CD4-positive, alpha-beta T cell treated with Interleukin-15 for 4 hours (primary cell): ENCODE measurements around the gene PIP5K1B.

Source experiments
- DNase-seq: peaks from one replicate; pipeline ENCODE4 v3.0.0-alpha.2; 2020; ENCODE audit warnings: low spot score

The PIP5K1B gene

DNA sequence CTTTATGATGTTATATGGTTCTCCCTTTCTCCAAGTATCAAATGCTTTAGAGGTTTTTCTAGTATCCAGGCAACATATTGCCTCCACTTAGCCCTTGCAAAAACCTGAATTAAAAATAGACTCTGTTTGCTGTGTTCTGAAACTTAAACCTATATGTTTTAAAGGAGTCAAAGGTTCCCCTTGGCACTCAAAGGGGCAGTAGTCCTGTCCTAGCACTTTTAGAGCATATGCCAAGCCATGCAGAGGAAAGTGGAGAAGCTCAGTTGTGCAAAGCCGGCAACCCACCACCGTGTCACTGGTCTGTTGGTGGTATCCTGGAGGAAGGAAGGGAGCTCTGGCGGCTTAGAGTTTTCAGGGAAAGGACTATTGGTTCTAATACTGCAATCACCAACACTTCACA is 154.3 kb downstream of the PIP5K1B start:
- no peak for DNase-seq

DNA sequence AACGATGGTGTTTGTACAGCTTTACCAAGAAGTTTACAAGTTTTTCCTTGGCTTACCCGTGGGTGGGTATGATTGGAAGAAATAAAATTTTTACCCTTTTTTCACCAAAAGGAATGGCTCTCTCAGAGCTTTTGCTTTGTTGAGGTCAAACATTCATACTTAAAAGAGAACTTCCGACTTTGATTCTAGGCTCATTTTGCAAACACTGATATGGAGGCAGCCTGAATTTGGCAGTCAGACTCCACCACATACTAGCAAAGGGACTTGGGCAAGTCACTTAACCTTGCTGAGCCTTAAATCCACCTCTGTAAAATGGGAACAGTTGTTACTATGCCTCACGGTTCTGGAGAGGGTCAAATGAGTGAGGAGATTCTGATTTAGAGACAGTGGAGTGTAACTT is 155.4 kb downstream of the PIP5K1B start:
- DNase-seq = no peak

DNA sequence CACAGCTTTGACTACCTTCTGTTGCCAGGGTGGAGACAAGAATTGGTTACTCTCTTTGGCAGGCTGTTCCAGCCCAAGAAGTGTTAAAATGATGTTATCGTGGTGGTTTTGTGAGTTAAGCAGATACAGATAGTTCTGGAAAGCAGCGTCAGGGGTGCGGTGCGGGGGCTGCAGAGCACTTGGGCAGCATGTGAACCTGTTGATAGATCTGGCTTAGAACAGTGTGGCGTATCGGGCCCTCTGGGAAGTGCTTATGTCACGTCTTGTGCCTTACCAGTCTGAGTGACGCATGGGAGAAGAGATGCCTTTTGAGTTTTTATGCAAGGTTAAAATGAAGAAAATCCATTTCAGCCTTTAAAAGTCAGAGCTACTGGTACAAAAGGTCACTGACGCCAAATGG is 156.4 kb downstream of the PIP5K1B start:
- no peak for DNase-seq

DNA sequence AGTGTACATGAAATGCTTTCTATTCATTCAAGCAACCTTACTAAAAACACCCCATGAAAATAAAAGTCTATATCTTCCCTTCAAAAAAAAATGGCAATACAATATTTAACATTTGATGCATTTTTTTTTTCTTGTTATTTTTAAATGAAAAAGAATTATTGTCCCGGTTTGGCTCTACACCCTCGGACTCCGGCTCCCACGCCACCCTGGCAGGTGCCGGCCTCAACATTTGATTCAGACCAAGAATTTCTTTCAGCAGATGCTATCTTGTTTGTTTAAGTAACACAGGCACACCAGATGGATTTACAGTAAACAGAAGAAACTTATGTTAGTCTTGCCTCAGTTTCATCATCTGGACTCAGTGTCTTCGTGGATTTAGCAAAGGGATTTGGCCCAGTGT is 162.0 kb downstream of the PIP5K1B start:
- DNase-seq = no peak

- DNase-seq = no peak
Observed at GRCh38 chr9:68869022-68869421, 164.0 kb downstream of the PIP5K1B start.

DNA sequence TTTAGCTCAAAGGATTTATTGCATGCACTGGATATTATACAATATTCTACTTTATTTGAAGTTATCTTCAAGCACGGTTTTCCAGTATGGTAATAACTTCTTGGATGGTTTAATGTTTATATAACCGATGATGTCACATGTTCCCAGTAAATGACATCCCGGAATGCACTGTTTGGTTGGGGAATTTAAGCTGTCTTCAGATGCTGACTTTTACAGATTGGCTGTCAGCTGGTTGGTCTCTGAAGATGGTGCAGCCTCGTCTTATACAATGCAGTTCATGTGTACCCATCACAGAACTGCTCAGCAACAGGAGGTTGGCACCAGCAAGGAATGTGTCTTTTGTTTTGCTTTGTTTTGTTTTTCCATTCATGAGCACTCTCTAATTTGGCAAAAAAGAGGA is 165.0 kb downstream of the PIP5K1B start:
- no peak for DNase-seq

- no peak for DNase-seq
Observed at GRCh38 chr9:68871236-68871635, 166.2 kb downstream of the PIP5K1B start.

DNA sequence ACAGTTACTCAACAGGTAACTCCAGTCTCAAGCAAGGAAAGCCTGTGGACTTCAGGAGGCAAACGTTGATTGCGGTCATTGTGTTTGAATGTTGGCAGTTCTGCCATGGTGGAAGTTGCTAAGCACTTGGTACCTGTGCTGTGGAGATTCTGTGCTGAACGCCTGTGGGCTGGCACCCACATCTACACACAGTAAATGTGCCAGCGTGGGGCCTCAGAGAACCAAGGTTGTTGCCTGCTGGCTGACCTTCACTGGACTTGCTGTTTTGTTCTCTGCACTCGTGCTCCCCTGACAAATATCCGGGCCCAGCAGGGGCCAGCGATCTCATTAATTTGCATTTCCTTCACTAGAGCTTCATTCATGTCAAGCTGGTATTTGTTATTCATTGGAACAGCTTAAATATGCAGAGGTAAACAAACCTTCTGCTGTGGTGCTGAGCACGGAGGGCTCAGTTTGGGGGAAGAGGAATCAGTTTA is 167.0 kb downstream of the PIP5K1B start:
- no peak for DNase-seq

- no peak for DNase-seq
Observed at GRCh38 chr9:68873179-68873578, 168.1 kb downstream of the PIP5K1B start.

- DNase-seq = no peak
Observed at GRCh38 chr9:68876273-68876672, 171.2 kb downstream of the PIP5K1B start.

DNA sequence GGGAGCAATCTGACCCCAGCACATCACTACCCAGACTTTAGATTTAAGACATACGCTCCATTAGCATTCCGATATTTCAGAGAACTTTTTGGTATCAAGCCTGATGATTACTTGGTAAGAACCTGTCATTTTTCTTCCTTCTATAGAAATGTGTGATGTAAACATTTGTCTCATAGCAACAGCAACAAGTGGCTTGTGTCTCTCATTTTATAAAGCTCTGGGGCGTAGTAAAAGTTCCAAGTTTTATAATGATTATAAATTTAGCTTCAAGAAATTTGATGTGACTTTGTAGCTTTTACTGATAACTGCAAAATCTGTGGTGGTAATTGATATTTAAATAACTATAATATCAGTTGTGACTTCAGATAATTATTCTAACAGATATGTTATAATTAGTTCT is 171.6 kb downstream of the PIP5K1B start:
- DNase-seq = no peak

GRCh38 chr9:68877219-68877618 is 172.2 kb downstream of the PIP5K1B start:
- DNase-seq = no peak

DNA sequence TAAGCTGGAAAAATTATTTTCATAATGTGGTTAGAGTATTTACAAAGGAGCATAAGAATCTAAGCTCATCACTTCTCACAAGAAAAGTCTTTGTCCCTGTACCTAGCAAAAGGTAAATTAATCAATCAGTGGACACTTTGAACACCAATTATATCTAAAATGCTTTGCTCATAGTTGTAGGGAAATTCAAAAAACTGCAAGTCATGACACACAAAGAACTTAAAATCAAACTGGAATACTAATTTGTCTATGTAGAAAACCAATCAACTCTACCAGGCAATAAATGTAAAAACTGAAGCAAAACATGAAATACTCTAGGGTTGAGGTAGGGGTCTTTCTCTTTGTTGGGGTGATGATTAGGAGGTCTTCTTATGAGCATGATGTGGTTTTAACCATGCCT is 173.4 kb downstream of the PIP5K1B start:
- no peak for DNase-seq

DNA sequence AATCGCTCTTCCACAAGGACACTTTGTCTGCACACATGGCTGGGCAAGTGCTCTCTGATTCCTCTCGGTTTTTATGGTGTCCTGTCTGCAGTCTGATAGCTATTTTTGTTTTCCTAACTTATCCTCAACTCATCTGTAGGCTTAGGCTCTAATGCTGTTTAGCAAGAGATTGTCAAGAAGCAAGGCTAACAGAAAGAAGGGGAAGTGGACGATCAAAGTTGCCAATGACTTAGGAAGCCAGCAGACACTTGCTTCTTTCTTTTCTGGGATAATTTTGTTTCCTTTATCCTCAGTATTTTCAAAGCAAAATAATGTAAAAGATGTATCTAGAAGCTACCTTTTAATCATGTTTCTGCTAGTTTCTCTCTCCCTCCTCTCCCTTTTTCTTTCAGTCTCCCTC is 178.2 kb downstream of the PIP5K1B start:
- no peak for DNase-seq

DNA sequence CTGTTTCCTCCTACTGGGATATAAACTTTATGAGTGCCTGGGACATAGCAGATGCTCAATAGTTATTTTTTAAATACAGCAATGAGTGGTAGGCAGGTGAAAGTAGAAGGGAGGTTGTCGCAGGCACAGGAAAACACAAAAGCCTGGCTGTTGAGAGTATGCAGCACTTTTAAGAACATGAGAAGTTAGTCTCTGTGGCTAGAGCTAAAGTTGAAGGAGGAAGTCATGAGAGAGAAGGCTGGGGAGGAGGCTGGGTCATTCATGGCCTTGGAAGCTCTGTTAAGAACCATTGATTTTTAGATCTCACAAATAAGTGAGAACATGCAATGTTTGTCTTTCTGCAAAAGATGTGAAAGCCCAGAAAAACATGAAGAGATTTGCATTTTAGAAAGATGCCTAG is 182.2 kb downstream of the PIP5K1B start:
- no peak for DNase-seq

DNA sequence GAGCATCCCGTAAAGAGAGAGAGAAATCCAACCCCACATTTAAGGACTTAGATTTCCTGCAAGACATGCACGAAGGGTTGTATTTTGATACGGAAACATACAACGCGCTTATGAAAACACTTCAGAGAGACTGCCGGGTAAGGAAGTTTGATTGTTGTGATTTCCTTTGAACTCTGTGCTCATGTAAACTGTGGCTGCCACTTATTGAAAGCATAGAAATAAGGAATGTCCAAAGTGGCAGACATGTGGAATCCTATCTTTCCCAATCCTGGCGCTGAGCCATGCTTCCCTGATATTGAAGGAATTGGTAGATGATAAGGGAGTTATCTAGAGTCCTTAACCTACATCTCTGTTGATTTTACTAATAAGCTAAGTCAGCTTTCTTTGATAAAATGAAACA is 189.5 kb downstream of the PIP5K1B start:
- no peak for DNase-seq

DNA sequence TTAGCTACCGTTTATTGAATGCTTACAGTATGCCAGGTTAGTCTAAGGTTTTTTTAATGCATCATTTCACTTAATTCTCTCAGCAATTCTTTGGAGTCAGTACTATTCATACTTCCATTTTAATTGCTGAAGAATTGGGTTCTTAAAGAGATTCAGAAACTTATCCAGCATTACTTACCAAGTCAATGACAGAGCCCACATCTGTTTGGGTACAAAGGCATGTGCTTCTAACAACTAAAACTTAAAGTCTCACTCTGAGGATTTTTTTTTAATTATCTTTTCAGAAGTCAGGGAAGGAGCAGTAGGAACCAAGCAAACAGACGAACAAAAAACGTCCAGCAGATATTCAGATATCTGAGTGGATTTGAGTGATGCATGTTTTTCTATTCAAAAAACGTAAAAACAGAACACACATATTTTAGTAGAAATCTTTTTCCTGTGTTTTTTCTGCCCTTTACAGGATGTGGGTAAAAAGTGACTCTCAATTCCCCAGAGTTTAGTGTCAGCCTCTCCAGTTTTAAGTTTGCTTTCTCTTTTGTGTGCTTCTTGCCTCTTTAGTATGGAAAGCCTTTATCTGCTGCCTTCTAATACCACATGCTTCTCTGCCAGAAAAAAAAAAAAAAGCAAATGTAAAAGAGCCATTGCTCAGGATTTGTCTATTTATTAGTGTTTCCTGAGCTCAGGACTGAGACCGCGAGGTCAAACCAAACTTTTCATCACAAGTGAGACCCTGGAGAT is 190.9 kb downstream of the PIP5K1B start:
- DNase-seq = peak; percentile 3

- no peak for DNase-seq
Observed at GRCh38 chr9:68896486-68896885, 191.4 kb downstream of the PIP5K1B start.

- no peak for DNase-seq
Observed at GRCh38 chr9:68897577-68898145, 192.6 kb downstream of the PIP5K1B start.

GRCh38 chr9:68898781-68899439 is 193.9 kb downstream of the PIP5K1B start:
- no peak for DNase-seq

- DNase-seq = no peak
Observed at GRCh38 chr9:68904454-68904853, 199.4 kb downstream of the PIP5K1B start.

- DNase-seq = no peak
Observed at GRCh38 chr9:68905129-68905528, 200.1 kb downstream of the PIP5K1B start.

DNA sequence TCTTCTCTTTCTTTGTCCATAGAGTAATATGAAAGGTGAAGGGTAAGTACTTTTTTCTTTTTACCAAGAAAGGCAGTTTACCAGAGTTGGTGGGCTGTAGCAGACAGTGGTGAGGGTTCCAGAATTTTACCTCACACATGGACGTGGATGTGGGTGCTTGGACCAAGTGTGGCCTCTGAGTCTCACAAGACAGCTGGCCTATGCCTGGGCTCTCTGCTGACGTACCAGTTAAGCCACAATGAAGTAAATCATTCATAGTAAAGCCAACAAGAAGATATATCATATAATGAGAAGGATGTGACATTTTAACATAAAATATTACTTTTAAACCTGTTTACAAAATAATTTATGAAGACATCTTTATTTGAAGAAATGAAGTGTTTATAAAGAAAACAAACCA is 202.9 kb downstream of the PIP5K1B start:
- no peak for DNase-seq
